Stimulated activated CD4-positive, alpha-beta T cell treated with anti-CD3 and anti-CD28 coated beads, TNF-alpha, amount 100 ng/mL, for 1 hour (primary cell): ENCODE data around the gene NHP2.
"Not testable (repeated sequence)": the region's sequence is repeated elsewhere in the genome, so short reads cannot be mapped to it uniquely, and the experiment has no call there.

Source experiments
- DNase-seq, 3 donors: peaks; one replicate each; pipeline ENCODE4 v3.0.0-alpha.2; 2020; ENCODE audit warnings: low read depth in 3 of 3, low spot score in 1 of 3

The NHP2 gene

GRCh38 chr5:178153530-178154340, at the start of gene NHP2:
Gene NHP2 (minus strand): TSS chr5:178153885. CDS start chr5:178153817, 68 bp downstream.
- DNase-seq: peak; percentile 90 to 98 (median 96)

GRCh38 chr5:178202541-178202940, 48.9 kb upstream of the NHP2 start:
- no peak for DNase-seq

- DNase-seq: no peak
Observed at GRCh38 chr5:178201927-178202235, 48.2 kb upstream of the NHP2 start.

DNA sequence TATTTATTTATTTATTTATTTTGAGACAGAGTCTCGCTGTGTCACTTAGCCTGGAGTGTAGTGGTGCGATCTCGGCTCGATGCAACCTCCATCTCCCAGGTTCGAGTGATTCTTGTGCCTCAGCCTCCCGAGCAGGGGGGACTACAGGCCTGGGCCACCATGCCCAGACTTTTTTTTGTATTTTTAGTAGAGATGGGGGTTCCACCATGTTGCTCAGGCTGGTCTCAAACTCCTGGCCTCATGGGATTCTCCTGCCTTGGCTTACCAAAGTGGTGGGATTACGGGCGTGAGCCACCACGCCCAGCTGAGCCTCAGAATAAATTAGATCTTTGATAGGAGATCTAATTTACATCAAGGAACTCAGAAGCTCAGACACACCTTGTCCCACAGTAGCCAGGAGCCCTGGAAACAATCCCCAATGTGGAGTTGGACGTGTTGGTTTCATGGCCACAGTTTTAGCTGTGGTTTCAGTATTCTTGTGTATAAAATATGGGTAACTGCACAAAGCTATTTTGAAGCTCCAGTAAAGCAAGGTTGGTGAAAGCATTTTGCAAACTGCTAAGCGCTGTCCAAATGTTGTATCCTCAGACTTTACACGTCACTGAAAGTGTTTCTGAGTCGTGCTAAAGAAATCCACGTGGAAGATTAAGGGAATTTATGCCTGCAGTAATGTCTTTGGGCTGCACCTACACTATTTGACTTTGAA, 47.7 kb upstream of the NHP2 start:
- DNase-seq: no peak

GRCh38 chr5:178199581-178200434, 46.1 kb upstream of the NHP2 start:
- no peak for DNase-seq

GRCh38 chr5:178198706-178199105, 45.0 kb upstream of the NHP2 start:
- no peak for DNase-seq

- not testable (repeated sequence) for DNase-seq
Observed at GRCh38 chr5:178198151-178198550, 44.5 kb upstream of the NHP2 start.

GRCh38 chr5:178196986-178197385, 43.3 kb upstream of the NHP2 start:
- no peak for DNase-seq

GRCh38 chr5:178196281-178196812, 42.7 kb upstream of the NHP2 start:
- no peak for DNase-seq

DNA sequence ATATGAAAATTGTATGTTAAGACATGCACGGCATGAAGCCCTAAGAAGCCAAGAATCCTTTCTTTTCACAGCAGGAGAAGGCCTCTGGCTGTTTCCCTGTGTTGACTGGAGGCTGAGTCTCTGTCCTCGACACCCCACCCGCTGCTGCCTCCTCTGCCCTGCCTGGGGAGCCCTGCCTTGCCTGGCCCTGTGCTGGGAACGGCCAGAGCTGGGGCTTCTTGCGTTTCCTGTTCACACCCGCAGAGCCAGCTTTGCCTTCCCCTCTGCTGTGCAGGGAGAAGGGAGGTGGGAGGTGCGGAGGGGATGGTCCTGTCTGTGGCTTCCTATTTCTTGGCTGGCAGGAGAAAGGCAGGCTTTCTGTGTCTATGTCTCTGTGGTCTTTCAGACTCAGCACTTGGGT, 40.3 kb upstream of the NHP2 start:
- DNase-seq: no peak

DNA sequence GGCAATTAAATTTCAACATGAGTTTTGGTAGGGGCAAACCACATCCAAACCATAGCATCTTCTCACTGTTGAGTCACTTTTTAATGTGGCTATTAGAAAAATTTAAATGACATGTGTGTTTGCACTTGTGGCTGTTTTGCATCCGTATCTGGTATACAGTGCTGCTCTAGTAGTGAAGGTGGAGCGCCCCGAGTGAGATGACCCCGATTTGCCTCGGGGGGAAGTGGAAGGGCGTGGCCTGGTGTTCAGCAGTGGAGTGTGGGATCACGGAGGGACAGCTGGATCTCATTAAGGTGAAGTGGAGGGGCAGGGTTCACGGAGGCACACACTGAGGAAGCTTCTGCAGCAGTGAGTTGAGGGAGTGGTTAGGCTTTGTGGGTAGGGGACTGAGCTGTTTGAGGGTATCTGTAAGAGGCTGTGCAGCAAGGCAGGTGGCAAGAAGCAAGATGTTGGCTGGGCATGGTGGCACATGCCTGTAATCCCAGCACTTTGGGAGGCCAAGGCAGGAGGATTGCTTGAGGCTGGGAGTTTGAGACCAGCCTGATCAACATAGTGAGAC, 39.6 kb upstream of the NHP2 start:
- no peak for DNase-seq

DNA sequence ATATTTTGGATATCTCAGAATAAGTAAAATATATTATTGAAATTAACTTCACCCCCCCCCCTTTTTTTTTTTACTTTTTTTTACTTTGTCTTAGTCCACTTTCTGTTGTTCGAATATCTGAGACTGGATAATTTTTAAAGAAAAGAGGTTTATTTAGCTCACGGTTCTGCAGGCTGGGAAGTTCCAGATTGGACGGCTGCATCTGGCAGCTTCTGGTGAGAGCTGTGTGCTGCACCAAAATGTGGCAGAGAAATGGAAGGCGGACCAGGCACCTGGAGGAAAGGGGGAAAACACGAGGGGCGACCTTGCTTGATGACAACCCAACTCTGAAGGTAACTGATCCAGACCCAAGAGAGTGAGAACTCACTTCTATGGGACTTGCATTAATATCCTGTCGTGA, 39.1 kb upstream of the NHP2 start:
- no peak for DNase-seq

DNA sequence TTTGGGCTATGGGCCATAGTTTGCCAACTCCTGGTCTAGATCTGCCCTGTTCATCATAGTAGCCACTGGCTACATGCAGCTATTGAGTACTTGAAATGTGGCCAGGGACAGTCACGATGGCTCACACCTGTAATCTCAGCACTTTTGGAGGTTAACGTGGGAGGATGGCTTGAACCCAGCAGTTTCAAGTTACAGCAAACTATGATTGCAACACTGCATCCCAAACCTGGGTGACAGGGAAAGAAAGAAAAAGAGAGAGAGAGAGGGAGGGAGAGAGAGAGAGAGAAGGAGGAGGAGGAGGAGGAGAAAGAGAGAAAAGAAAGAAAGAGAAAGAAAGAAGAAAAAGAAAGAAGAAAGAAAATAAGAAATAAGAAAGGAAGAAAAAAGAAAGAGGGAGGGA, 38.6 kb upstream of the NHP2 start:
- no peak for DNase-seq

DNA sequence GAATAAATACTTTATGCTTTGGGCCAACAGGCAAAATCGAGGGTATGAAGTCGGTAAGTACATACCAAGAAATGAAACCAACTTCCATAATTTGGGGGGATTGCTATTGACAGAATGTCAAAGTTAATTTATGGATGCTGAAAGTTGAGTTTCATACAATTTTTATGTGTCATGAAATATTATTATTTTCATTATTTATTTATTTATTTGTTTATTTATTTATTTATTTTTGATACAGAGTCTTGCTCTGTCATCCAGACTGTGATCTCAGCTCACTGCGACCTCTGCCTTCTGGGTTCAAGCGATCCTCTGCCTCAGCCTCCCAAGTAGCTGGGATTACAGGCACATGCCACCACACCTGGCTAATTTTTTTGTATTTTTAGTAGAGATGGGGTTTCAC, 38.0 kb upstream of the NHP2 start:
- no peak for DNase-seq

DNA sequence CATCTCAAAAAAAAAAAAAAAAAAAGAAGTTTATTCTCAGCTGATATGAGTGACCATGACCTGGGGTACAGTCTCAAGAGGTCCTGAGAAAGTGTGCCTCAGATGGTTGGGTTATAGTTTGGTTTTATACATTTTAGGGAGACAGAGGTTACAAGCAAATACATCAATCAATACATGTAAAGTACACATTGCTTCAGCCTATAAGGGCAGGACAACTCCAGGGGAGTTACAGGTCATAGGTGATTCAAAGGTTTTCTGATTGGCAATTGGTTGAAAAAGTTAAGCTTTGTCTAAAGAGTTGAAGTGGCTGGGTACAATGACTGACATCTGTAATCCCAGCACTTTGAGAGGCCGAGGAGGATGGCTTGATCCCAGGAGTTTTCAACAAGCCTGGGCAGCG, 35.7 kb upstream of the NHP2 start:
- DNase-seq: no peak

DNA sequence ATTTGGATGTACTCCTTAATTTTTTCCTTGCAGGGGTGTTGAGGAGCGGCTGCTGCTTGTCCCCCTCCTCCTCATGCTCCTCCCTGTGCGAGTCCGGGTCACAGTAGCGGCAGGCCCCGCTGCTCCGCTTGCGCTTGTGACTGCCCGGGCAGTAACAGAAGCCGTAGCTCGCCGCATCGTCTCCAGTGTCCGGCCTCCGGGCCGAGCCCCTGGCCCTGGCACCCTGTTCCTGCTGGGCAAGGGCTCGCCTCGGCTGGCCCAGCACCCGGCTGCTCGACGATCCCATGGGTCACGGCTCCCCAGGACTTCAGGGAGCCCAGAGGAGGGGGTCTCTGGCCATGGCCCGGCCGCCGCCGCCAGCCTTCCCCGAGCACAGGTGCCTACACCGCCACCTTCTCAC, 33.3 kb upstream of the NHP2 start, which contains the start of gene GMCL2:
GMCL2 (minus strand) TSS at position 358 of the 400 bp plus-strand sequence; CDS start at position 286, 72 bp downstream.
- no peak for DNase-seq

- DNase-seq: no peak
Observed at GRCh38 chr5:178186427-178186826, 32.7 kb upstream of the NHP2 start.

GRCh38 chr5:178182158-178182876, 28.6 kb upstream of the NHP2 start:
- no peak for DNase-seq

GRCh38 chr5:178180141-178180863, 26.6 kb upstream of the NHP2 start:
- DNase-seq: no peak

- no peak for DNase-seq
Observed at GRCh38 chr5:178177569-178177968, 23.9 kb upstream of the NHP2 start.
